Stimulated activated CD8-positive, alpha-beta memory T cell treated with anti-CD3 and anti-CD28 coated beads, Interleukin-4, amount 100 ng/mL, for 24 hours (primary cell): ENCODE data around the gene MACROD2.

ENCODE experiments used
- DNase-seq: peaks from one replicate; pipeline ENCODE4 v3.0.0-alpha.2; 2020; ENCODE audit warnings: low read depth

MACROD2 gene

DNA sequence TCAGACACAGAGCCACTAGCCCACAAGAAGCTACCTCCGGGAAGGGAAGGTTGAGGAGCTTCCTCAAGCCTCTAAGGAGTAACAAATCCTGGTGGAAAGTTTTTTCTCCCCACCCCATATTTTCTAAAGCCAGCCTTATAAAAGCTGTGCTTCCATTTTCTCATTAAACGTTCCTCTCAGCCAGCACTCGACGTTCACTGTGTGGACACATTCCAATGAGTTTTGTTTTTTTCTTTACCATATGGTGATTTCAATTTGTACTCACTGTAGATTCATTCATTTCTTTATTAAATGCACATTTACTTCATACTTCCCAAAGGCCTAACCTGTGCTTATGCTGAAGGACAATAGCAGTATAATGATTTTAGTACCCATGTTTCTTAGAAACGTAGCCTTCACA lies 536.5 kb downstream of the MACROD2 start:
- DNase-seq = no peak

DNA sequence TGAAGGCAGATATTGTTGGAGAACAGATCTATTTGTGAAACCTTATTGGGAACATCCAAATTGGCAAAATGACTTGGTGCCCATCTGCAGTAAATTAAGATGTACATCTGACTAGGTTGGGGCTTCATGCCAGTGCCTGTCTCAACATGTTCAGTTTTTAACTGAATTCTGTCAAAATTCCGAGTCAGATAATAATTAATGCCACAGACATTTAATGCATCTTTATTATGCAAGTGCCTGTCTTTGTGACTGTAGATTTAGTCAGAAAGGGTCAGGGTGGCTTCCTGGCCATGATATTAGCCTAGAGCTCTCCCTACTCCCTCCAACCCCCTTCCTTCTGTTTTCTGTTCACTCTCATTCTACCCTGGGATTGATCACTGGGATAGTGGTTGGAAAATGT lies 541.4 kb downstream of the MACROD2 start:
- DNase-seq = no peak

DNA sequence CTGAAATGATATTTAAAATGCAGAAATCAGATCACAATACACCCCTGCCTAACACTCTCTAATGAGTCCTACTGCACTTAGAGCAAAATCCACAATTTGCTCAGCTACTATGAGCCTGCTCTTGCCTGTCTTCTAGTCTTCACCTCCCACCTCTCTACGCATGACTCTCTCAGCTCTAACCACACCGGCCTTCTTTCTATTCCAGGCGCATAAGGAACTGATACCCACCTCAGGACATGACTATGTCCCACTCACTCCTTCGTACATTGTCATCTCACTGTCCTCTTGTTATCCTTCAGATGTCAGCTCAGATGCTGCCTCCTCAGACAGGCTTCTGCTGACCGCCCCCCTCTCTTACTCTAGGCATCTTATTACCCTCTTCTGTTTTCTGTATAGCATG lies 543.1 kb downstream of the MACROD2 start:
- DNase-seq = no peak

DNA sequence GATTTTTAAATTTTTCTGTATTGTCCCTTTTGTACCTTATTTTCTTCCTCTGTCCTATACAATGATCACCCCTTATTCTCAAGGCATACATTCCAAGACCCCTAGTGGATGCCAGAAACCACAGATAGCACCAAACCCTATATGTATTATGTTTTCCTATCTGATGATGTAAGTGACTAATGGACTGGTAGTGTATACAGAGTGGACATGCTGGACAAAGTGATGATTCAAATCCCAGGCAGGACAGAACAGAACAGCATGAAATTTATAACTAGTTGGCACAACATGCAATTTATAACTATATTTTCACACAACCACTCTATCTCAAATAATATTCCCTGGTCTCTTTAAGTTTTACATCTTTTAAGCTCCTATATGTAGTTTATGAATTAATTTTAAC lies 547.7 kb downstream of the MACROD2 start:
- DNase-seq = no peak

DNA sequence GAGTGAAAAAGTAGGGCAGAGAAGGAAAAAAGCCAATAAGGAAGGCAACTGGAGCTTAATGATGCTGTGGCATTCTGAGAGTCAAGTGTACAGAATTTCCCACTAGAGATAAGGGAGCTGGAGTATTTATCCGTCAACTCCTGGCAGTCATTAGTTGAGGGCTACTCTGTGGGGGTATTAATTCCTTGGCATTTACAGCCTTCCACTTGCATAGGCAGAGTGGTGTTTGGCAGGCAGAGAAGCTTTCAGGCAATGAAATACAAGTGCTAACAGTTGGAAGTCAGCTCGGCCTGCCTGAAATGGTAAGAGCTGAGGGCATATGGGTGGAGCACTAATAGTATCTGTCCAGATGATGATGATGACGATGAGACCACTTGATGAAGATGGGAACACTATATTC lies 549.4 kb downstream of the MACROD2 start:
- no peak for DNase-seq

DNA sequence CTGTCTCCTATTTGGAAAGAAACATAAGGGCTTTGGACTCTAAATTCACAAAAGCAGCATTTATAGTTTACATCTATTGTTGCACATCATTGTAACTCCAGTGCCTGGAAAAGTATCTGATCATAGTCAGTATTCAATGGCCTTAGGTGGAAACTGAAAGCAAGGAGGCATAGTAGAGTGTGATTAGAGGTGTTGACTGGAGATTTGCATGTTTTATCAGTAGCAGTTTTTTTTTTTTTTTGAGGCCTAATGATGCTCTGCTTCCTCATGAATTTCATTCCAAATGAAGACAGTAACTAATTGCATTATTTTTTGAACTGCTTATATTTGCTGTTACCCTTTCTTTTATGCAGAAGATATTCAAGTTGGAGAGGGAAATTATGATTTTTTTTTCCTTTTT lies 555.3 kb downstream of the MACROD2 start:
- no peak for DNase-seq

DNA sequence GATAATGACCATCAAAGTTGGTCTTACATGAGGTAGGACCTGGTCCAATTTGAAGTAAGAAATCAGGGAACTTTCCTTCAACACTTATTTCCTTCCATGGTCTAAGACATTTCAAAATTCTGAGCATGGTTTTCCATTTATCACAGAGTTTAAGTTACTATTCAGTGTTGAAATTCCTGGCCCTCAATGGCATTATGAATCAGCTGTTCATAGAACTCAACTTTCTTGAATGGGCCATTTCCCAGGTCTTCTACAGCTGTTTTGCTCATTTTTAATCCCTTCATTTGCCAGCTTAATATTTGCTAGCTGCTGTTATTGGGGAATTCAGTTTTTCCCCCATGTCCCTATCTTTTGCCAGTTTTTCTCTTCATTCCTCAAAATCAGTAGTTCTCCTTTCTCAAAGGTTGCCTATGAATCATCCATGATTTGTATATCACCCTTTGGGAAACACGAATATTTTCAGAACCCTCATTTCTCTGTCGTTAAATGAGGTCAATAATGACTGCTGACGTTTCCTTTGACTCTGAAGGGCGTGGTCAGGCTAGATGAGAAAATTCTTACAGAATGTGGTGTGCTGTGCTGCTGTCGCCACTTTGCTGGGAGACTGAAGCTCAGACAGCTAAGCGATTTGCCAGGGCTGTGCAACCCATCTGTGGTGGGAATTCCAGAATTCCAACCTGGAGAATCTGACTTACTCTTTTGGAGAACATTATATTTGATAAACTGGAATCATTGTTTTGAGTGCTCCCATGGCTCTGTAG lies 558.6 kb downstream of the MACROD2 start:
- DNase-seq = no peak

DNA sequence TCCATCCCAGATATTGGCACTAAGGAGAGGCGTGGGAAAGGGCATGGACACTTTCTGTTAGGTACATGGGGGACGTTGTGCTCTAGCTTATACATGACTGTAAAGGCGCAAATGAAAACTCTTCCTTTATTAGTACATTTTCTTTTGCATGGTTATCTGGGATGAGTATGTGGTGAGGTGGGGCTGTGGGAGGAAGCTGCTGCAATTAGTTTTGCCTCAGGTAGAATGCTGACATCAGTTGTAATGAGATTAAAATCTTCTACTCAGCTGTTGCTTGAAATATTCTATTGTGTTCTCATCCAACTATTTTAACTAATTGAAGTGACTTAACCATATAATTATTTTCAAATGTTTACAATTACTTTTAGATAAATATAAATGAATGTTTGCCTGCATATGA lies 560.4 kb downstream of the MACROD2 start:
- no peak for DNase-seq

DNA sequence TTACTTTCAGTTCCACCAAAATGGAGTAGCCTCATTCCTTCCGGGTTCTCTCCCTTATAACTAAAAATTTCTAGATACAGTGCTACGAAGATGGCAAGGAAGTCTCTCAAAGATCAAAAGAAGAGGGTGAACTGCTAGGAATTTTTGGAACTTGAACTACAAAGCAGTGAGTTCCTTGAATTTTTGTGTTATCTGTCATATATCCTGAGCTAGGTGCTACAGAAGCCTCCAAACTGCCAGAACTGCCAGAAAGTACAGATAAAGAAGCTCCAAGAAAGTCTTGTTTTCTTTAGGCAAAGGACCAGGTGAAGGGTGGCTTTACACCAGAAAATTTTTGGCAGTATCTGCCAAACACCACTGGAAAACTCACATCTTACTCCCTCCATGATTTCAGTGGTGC lies 560.9 kb downstream of the MACROD2 start:
- no peak for DNase-seq

DNA sequence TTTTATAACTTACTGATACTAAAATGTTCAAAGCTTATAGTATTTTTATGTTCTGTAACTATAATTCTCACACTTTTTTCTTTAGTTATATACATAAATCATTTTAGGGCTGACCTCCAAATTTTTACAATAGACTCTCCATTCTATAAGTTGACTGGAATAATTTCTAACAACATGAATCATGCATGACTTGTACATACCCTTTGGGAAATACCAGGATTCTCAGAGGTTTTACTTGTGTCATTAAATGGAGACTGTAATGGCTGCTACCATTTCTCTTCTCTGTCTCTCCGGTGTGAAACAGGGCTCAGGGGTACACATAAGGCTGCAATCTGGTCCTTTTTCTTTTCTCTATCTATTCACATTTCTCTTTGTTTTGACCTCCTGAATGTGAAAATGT lies 564.3 kb downstream of the MACROD2 start:
- no peak for DNase-seq

DNA sequence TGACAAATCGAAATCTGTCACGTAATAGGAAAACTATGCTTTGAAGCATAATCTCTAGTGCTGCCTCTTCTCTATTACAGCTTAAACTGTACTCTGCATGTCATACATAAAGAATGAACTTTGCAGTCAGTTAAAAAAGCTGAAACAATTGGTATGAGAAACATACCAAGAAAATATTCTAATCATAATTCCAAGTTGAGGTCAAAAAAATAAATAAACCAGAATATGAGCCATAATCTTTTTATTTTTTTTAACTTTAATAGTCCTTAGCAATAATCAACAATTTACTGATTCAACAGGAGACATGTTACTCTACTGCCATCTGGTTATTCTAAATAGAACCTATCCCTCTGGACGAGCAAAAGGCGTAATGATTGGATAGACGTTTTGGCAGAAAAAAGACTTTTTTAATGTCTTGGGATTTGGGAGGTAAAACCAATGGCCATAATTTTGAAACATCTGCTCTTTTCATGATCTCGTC lies 566.5 kb downstream of the MACROD2 start:
- DNase-seq = no peak

DNA sequence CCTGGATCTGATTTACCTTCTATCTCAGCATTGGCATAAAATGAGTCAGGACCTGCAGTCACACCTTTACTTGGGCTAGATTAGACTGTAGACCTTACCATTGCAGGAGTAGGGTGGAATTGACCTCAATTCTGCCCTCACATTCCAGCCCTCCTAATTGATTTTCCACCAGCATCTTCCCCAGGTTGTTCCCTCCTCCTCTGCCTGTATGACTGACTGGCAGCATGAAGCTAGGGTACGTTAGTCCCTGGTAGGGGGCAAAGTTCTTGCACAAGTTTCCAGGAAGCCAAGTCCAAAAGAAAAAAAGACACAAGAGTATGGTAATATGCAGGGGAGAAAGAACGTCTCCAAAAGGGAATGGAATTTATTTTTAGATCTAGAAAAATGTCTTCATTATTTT lies 567.7 kb downstream of the MACROD2 start:
- no peak for DNase-seq

DNA sequence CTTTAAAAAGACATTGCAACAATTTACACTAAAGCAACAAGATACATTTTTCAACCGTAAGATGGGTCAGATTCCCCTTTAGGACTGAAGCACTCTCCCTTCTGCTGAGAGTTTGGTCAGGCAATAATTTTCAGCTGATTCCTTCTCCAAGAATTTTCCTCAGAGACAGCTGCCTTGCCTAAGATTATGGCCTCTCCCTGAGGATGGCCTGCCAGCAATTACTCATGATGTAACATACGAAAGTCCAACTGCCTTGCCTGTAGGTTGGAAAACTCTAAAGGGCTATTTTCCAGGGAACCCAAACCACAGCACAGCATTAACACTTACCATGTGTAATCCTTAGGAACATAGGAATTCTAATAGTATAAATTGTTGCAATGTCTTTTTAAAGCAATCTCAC lies 571.2 kb downstream of the MACROD2 start:
- no peak for DNase-seq

DNA sequence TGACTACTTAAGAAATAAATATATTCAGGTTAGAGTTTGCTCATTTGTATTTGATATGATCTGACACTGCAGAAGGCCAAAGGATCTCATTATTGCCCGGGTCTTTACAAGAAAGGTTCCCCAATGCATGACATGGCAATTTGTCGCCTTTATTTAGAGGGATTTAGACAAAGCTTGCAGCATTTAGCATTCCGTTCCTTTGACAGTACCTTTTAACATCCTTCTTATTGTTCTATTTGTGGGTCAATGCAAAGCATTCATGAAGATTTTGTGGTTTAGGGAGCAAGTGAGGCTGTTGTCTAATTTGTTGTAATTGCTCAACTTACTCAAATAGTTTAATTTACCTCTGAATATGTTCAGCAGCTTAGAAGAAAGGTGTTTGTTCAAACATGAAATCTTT lies 572.9 kb downstream of the MACROD2 start:
- no peak for DNase-seq

DNA sequence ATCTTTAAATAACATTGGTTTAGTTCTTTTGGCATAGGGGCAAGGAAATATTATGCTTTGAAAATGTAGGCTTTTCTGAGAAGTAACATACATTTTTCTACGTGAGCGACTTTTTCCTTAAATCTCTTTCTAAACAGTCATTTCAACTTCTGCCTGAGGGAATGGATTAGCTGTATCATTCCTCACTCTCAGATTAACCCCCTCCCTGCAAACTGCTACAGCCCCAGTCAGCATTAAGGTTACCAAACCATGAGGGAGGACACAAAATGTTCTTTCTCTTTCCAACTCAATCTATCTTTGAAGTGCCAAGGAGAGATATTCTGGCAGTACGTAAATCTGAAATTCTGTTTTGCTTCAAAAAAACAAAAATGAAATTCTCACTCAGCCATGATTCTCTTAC lies 573.4 kb downstream of the MACROD2 start:
- DNase-seq = no peak

DNA sequence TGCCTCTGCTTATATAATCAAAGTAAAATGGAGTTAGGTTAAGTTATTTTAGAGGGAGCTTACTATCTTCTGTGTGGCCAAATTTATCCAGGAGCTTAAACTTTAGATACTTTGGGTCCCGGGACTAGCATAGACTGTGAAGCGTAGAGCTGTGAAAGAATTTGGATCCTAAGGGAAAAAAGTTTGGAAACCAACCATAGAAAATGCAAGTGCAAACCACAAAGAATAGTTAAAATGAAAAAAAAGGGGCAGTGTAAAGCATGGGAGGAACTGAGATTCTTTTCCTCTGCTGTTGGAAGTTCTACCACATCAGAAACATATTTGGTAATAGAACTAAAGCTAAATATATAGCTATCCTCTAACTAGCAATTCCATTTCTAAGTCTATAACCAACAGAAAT lies 574.3 kb downstream of the MACROD2 start:
- DNase-seq = no peak

DNA sequence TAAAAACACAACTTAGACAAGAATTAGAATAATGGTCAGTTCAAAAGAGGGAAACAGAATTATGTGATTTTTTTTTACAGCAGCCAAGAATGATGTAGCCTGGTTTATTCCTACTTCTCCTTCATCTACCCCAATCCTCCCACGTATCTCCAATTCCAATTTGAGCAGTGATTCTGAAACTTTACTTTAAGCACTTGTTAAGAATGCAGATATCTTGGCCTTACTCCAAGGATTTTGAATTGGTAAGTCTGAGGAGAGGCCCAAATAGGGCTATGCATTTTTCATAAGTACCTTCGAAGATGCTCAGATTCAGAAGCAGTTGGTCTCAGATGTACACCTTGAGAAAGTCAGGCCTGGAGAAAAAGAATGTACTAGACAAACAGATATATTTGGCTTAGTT lies 575.5 kb downstream of the MACROD2 start:
- no peak for DNase-seq

DNA sequence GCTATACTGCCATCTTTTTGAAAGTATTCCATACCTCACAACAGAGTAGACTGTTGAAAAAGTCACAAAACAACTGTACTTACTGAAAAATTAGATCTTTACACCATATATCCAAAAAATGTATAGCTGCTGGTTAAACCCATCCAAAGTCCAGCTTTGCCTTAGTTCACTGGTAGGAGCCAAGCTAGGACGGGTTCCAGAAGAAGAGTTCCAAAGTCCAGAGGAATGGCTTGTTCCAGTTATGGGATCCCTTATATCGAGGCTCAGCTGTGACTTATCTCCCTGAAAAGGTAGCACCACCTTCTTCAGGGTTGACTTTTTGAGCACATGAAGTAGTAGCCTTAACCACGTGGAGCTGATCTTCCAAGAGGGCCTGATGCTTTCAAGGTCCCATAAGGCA lies 578.4 kb downstream of the MACROD2 start:
- DNase-seq = no peak

DNA sequence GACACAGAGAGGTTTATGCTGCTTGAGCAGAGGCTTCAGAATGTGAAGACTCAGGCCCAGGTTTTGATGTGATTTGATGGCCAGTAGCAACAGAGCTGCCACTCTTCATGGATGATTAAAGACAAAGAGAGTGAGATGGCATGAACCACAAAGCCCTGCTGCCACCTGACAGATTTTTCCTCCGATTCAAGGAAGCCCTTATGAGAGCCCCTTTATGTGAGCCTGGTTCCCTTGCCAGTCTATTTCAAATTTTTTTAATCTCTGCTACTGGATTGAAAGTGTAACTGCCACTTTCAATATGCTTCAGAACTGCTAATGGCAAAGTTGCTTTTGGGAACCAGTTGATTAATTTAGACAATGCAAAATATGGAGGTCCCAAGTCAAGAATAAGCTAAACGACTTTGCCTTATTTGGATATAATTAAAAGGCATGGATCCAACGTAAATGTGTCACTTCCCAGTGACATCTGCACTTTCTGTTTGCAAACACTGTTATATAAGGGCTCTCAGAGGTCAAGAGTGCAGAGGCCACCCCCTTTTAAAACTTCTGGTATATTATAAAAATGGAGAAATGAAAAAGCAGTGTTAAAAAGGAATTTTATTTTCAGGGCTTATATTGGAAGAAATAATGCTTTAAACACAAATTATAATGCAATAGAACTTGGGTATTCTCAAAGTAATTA lies 581.0 kb downstream of the MACROD2 start:
- DNase-seq = no peak

DNA sequence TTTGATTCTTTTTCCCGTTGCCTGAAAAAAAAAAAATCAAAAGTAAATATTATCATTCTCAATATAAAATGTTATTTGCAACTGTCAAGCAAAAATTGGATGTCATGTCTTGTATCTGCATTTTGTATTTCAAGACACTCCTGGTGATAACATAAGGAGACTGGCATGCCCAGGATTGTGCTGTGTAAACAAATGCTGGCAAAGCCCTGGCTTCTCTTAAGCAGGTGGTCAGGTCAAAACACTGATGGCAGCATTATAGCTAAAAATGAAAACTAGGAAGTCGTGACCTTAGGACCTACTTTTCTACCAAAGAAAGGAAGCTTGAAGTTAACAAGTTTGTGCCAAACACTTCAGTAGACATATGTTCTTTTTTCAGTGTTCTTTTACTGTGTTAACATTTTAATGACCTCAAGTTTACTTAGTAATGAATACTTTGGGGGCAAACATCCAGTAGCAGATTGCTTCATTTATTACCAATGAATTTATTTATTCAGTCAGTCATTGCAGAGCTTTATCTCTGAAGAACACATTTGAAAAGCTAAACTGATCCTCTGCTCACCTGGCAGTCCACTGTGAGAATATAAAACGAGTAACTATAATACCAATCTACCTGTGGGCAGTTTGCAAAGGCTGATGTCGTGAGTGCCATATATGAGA lies 585.2 kb downstream of the MACROD2 start:
- no peak for DNase-seq

DNA sequence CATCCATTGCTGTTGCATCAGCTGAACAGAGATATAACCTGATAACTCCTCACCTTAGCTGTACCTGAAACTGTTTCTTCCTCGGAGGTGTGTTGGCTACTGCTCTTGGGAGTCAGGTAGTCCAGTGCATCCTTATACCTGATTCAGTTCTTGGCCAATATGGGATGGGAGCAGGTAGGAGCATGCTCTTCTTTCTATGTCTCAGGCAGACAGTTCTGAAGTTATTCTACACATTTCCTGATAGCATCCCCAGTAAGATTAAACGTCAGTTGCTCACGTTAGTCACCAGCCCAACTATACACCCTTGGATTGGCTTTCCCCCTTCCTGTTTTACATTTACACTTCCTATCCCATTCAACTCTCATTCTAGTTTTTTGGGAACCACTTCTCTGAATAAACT lies 586.4 kb downstream of the MACROD2 start:
- no peak for DNase-seq

DNA sequence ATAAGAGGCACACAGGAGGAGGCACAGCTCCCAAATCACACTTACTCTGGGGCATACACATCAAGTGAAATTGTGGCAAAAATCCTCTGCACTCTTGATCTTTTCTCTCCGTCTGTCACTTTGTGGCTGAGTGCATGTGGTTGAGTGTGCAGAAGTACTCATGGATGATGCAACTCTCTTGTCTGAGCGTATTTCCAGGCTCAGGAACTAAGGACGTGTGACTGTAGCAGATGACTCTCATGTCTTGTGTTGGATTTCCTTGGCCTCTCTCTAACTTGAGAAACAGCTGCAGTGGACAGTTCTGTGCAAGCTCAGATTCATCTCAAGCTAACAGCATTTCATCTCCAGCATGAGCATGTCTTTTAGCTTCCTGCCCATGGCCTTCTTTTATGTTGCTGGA lies 587.5 kb downstream of the MACROD2 start:
- no peak for DNase-seq

DNA sequence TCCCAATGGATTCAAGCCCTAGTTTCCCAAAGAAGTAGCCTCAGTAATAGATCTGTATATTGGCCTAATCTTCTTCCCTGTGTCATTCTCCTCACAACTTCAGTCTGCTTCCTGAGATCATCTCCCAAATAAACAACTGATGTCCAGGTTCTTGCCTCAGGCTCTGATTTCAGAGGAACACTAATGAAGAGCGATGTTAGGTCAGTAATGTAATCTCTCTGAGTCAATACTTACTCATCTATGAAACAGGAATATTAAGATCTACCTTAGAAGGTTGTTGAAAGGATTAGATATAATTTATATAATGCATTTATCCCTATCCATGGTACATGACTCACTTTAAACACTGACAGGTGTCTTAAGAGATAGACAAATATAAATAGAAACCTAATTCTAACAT lies 588.1 kb downstream of the MACROD2 start:
- DNase-seq = no peak
